Lower leg skin (tissue), 3 donors: ENCODE data around the gene SEPTIN14.
"Not testable (repeated sequence)": the region's sequence is repeated elsewhere in the genome, so short reads cannot be mapped to it uniquely, and the experiment has no call there.

Experiments used
- POLR2A ChIP-seq, 2 donors: fragments of 450-650 bp; IDR thresholded peaks; one replicate each; pipeline ENCODE4 v1.6.1; 2016 to 2017; ENCODE audit warnings: antibody characterized with exemption in 2 of 2, mild to moderate bottlenecking in 1 of 2, moderate library complexity in 1 of 2
- TF ChIP-seq, protein P1 (sequence below), 3 donors: fragments of 450-650 bp; IDR thresholded peaks; one replicate each; pipeline ENCODE4 v1.5.1; 2016; ENCODE audit warnings: antibody characterized with exemption in 3 of 3, mild to moderate bottlenecking in 3 of 3, moderate library complexity in 2 of 3

DNA sequence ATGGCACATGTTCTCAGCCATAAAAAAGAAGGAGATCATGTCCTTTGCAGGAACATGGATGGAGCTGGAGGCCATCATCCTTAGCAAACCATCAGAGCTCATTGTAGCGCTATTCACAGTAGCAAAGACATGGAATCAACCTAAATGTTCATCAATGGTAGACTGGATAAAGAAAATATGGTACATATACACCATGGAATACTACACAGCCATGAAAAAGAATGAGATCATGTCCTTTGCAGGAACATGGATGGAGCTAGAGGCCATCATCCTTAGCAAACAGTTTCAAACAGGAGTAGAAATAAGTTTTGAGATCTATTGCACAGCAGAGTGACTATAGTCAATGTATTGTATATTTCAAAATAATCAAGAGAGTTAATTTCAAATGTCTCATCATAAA is 17.4 kb downstream of the SEPTIN14 start:
- TF ChIP-seq POLR2A (IDR thresholded peaks at IDR 0.05), result not testable (repeated sequence)
- TF ChIP-seq, protein P1, sequence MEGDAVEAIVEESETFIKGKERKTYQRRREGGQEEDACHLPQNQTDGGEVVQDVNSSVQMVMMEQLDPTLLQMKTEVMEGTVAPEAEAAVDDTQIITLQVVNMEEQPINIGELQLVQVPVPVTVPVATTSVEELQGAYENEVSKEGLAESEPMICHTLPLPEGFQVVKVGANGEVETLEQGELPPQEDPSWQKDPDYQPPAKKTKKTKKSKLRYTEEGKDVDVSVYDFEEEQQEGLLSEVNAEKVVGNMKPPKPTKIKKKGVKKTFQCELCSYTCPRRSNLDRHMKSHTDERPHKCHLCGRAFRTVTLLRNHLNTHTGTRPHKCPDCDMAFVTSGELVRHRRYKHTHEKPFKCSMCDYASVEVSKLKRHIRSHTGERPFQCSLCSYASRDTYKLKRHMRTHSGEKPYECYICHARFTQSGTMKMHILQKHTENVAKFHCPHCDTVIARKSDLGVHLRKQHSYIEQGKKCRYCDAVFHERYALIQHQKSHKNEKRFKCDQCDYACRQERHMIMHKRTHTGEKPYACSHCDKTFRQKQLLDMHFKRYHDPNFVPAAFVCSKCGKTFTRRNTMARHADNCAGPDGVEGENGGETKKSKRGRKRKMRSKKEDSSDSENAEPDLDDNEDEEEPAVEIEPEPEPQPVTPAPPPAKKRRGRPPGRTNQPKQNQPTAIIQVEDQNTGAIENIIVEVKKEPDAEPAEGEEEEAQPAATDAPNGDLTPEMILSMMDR (IDR thresholded peaks at IDR 0.05), result not testable (repeated sequence)
